Panc1 (cell line): ENCODE results near the gene NEDD8.

Source experiments
- POLR2AphosphoS5 ChIP-seq: IDR thresholded peaks from 2 replicates; pipeline ENCODE4 v1.6.1; 2012; ENCODE audit warnings: mild to moderate bottlenecking, low read depth, low read length, moderate library complexity
- TF ChIP-seq, protein P1 (sequence below): fragments of 450-650 bp; IDR thresholded peaks from 2 replicates; pipeline ENCODE4 v1.5.1; 2017; ENCODE audit warnings: mild to moderate bottlenecking

DNA sequence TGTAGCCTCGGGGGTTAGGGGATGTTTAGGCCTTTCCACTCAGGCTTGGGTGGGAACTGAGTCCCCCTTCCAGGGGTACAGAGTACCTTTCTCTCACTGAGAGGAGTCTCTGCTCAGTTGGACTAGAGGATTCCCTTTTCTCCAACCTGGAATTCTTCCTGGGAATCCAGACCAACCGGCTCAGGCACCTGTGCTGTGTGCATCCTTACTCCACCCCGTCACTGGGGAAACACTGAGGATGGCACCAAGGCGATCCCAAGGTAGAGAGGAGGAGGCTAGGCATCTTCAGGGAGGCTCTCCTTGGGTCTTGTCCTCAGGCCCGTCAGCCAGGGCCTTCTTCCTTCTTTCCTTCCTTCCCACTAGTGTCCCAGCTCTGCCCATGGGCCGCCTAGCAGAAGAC, 31.7 kb upstream of the NEDD8 start:
- no peak for TF ChIP-seq POLR2AphosphoS5
- TF ChIP-seq, protein P1, sequence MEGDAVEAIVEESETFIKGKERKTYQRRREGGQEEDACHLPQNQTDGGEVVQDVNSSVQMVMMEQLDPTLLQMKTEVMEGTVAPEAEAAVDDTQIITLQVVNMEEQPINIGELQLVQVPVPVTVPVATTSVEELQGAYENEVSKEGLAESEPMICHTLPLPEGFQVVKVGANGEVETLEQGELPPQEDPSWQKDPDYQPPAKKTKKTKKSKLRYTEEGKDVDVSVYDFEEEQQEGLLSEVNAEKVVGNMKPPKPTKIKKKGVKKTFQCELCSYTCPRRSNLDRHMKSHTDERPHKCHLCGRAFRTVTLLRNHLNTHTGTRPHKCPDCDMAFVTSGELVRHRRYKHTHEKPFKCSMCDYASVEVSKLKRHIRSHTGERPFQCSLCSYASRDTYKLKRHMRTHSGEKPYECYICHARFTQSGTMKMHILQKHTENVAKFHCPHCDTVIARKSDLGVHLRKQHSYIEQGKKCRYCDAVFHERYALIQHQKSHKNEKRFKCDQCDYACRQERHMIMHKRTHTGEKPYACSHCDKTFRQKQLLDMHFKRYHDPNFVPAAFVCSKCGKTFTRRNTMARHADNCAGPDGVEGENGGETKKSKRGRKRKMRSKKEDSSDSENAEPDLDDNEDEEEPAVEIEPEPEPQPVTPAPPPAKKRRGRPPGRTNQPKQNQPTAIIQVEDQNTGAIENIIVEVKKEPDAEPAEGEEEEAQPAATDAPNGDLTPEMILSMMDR: no peak
